Smooth muscle cell (in vitro differentiated cells): ENCODE data around the gene NDUFB7. TPM values are rescaled to one million over a fixed set of nuclear protein-coding genes. Genes with fewer than 3 reads are reported as not detected.

Source experiments
- DNase-seq: peaks from one replicate; lab custom pipeline; 2025; ENCODE audit not compliant: unreplicated experiment; lab: John Stamatoyannopoulos, UW
- H2AFZ ChIP-seq: fragments of 200-600 bp; sonication (generic); 2 replicates; pipeline ENCODE4 v1.6.0; 2016; ENCODE audit warnings: antibody characterized with exemption, low read depth, mild to moderate bottlenecking
- H3F3A ChIP-seq: fragments of 200-600 bp; sonication (generic); 2 replicates; pipeline ENCODE4 v1.6.0; 2017; ENCODE audit warnings: antibody characterized with exemption, low read depth
- H3K27ac ChIP-seq: fragments of 200-600 bp; sonication (generic); 2 replicates; pipeline ENCODE4 v1.5.1; 2016; ENCODE audit warnings: low read depth, mild to moderate bottlenecking
- H3K27me3 ChIP-seq: fragments of 200-600 bp; sonication (generic); 2 replicates; pipeline ENCODE4 v1.6.1; 2016; ENCODE audit warnings: low read depth, mild to moderate bottlenecking
- H3K36me3 ChIP-seq: fragments of 200-600 bp; sonication (generic); 2 replicates; pipeline ENCODE4 v1.5.1; 2016; ENCODE audit warnings: low read depth
- H3K4me1 ChIP-seq: fragments of 200-600 bp; sonication (generic); 2 replicates; pipeline ENCODE4 v1.5.1; 2016; ENCODE audit warnings: low read depth
- H3K4me2 ChIP-seq: fragments of 200-600 bp; sonication (generic); 2 replicates; pipeline ENCODE4 v1.6.0; 2016; ENCODE audit warnings: mild to moderate bottlenecking
- H3K4me3 ChIP-seq: fragments of 200-600 bp; sonication (generic); 2 replicates; pipeline ENCODE4 v1.5.1; 2016; ENCODE audit warnings: mild to moderate bottlenecking
- H3K79me2 ChIP-seq: fragments of 200-600 bp; sonication (generic); 2 replicates; pipeline ENCODE4 v1.6.0; 2016; ENCODE audit warnings: low read depth, mild to moderate bottlenecking
- H3K9ac ChIP-seq: fragments of 200-600 bp; sonication (generic); 2 replicates; pipeline ENCODE4 v1.6.0; 2016; ENCODE audit warnings: low read depth
- H3K9me3 ChIP-seq: fragments of 200-600 bp; sonication (generic); replicated peaks from 2 replicates; pipeline ENCODE4 v1.5.1; 2016; ENCODE audit warnings: low read depth
- H4K20me1 ChIP-seq: fragments of 200-600 bp; sonication (generic); 2 replicates; pipeline ENCODE4 v1.6.0; 2016; ENCODE audit warnings: low read depth
- CTCF ChIP-seq: fragments of 200-600 bp; sonication (generic); IDR thresholded peaks from 2 replicates; pipeline ENCODE4 v1.5.1; 2017; ENCODE audit warnings: borderline replicate concordance, mild to moderate bottlenecking, antibody characterized with exemption; ENCODE audit not compliant: insufficient read depth, poor library complexity, severe bottlenecking
- WGBS: methylation state at CpG from one replicate; pipeline ENCODE4 v1.1.7; 2016; ENCODE audit warnings: low lambda C conversion rate; 5-methylcytosine and 5-hydroxymethylcytosine counted together
- polyA plus RNA-seq: library from polyadenylated mRNA; unstranded; fragments of >200 nt; fragmentation: Nextera tagmentation; extraction: Ambion mirVana; gene quantifications from 2 replicates; pipeline ENCODE4 v1.2.1, GENCODE V29; 2016
- total RNA-seq: library from RNA; depleted of rRNA; stranded (reverse); fragments of >200 nt; gene quantifications from 2 replicates; pipeline ENCODE4 v1.2.3, GENCODE V29; 2014

NDUFB7 gene
- total and polyA plus RNA-seq, 2 experiments from 2014 or later, result 316 to 361 TPM

DNA sequence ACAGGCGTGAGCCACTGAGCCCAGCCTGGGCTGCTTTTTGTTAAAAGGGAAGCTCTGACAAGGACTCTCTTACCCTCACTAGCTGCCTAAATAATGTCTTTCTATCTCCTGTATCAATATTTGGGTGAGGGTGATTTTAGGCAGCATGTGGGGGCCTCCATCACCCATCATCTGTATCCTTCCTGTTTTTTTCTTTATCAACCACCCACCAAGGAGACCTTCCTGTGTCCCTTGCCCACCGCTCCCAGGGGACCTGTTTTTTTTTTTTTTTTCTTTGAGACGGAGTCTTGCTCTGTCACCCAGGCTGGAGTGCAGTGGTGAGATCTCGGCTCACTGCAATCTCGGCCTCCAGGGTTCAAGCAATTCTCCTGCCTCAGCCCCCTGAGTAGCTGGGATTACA lies 5.4 kb upstream of the NDUFB7 start:
- TF ChIP-seq CTCF, result no peak
- 92% methylated on average over 5 of the region's 5 CpGs for WGBS
- Histone ChIP-seq H3K4me1 (no peaks in the 10 kb centered on the region), H3K4me3 (no peak overlapping the region), H3K4me2 (no peak overlapping the region), H3K36me3 (no peaks in the 10 kb centered on the region), H2AFZ (no peak overlapping the region), H3F3A (no peaks in the 10 kb centered on the region), H3K9me3 (no peaks in the 10 kb centered on the region), H3K27ac (no peak overlapping the region), H4K20me1 (no peaks in the 10 kb centered on the region), H3K27me3 (no peaks in the 10 kb centered on the region), H3K79me2 (no peaks in the 10 kb centered on the region), H3K9ac (no peak overlapping the region)
- DNase-seq, result no peak

- Histone ChIP-seq H3K9ac (no peak overlapping the region), H4K20me1 (no peaks in the 10 kb centered on the region), H3F3A (no peaks in the 10 kb centered on the region), H3K9me3 (no peaks in the 10 kb centered on the region), H3K4me2 (no peak overlapping the region), H3K4me3 (no peak overlapping the region), H3K79me2 (peaks cover 6% of the 10 kb centered on the region), H2AFZ (no peak overlapping the region), H3K27me3 (no peaks in the 10 kb centered on the region), H3K4me1 (no peaks in the 10 kb centered on the region), H3K27ac (no peak overlapping the region), H3K36me3 (no peaks in the 10 kb centered on the region)
- WGBS, result 87% methylated on average over 8 of the region's 8 CpGs
- no peak for DNase-seq
- TF ChIP-seq CTCF, result no peak
Measured at GRCh38 chr19:14576363-14576762, 4.5 kb upstream of the NDUFB7 start.

DNA sequence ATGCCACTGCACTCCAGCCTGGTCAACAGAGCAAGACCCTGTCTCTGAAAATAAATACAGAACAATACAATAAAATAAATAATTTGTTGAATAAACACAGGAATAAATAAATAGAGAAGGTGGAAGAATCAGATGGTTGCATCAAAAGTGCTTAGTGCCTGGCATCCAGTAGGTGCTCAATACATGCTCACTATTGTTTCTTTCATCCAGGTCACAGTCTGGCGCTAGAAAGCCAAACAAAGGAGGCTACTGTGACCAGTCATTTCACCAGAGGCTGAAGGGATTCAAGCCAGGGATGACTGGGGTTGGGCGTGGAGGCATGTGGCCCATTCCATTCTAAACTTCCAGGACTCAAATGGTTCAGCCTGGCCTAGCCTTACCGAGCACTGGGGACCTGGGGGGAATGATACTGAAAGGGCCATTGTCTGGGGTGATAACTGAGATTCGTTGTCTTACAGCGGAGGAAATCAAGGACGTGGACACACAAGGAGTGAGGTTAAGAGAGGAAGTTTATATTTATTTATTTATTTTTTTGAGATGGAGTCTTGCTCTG lies 3.6 kb upstream of the NDUFB7 start:
- Histone ChIP-seq H3K27me3 (no peaks in the 10 kb centered on the region), H4K20me1 (no peaks in the 10 kb centered on the region), H3K36me3 (no peaks in the 10 kb centered on the region), H3K79me2 (peaks cover 14% of the 10 kb centered on the region), H3K4me3 (no peak overlapping the region), H3K9ac (no peak overlapping the region), H3F3A (no peaks in the 10 kb centered on the region), H3K4me2 (no peak overlapping the region), H2AFZ (no peak overlapping the region), H3K4me1 (peaks cover 7% of the 10 kb centered on the region), H3K27ac (no peak overlapping the region), H3K9me3 (no peaks in the 10 kb centered on the region)
- 82% methylated on average over 6 of the region's 6 CpGs for WGBS
- no peak for TF ChIP-seq CTCF
- no peak for DNase-seq

- TF ChIP-seq CTCF, result no peak
- Histone ChIP-seq H2AFZ (no peak overlapping the region), H3K4me1 (peaks cover 7% of the 10 kb centered on the region), H4K20me1 (peaks cover 6% of the 10 kb centered on the region), H3K4me3 (peak overlapping the region; percentile 92), H3K79me2 (peaks cover 28% of the 10 kb centered on the region), H3K4me2 (peak overlapping the region; percentile 91), H3K36me3 (no peaks in the 10 kb centered on the region), H3K9ac (peak overlapping the region; percentile 63), H3K9me3 (no peaks in the 10 kb centered on the region), H3K27ac (no peak overlapping the region), H3F3A (no peaks in the 10 kb centered on the region), H3K27me3 (no peaks in the 10 kb centered on the region)
- DNase-seq, result no peak
- WGBS, result 65% methylated on average over 22 of the region's 22 CpGs
Measured at GRCh38 chr19:14570864-14571527, 870 bp downstream of the NDUFB7 start.
